ENCODE results near the gene KCNH1. TPM values are rescaled to one million over a fixed set of nuclear protein-coding genes. Genes with fewer than 3 reads are reported as not detected.

The KCNH1 gene
- total RNA-seq, 1 donor from 2014 or later, result not detected

- Histone ChIP-seq H3K4me1 (no peaks in the 10 kb centered on the region), H3K27me3 (ENCODE audit: low read depth) (no peaks in the 10 kb centered on the region), H3K36me3 (no peaks in the 10 kb centered on the region), H3K9me3 (no peaks in the 10 kb centered on the region), H3K27ac (no peak overlapping the region), H3K4me3 (no peak overlapping the region)
- intact Hi-C loops (cut with DNase I), result no loop called here
- TF ChIP-seq CTCF (IDR thresholded peaks at IDR 0.05), result no peak
- no peak for DNase-seq
- ATAC-seq, result no peak
Measured at GRCh38 chr1:210700511-210700910, 433.4 kb downstream of the KCNH1 start.

- Histone ChIP-seq H3K4me1 (no peaks in the 10 kb centered on the region), H3K36me3 (no peaks in the 10 kb centered on the region), H3K9me3 (no peaks in the 10 kb centered on the region), H3K4me3 (no peak overlapping the region), H3K27me3 (ENCODE audit: low read depth) (no peaks in the 10 kb centered on the region), H3K27ac (no peak overlapping the region)
- ATAC-seq (no peak), DNase-seq (no peak)
- TF ChIP-seq CTCF (IDR thresholded peaks at IDR 0.05), result no peak
- intact Hi-C loops (cut with DNase I), result no loop called here
Measured at GRCh38 chr1:210700083-210700482, 433.9 kb downstream of the KCNH1 start.

- ATAC-seq (no peak), DNase-seq (no peak)
- no peaks in the 10 kb centered on the region for H3K4me1 ChIP-seq
- H3K27me3 ChIP-seq (ENCODE audit: low read depth), result no peaks in the 10 kb centered on the region
- H3K27ac ChIP-seq, result no peak overlapping the region
- H3K4me3 ChIP-seq, result no peak overlapping the region
- no peaks in the 10 kb centered on the region for H3K9me3 ChIP-seq
- intact Hi-C loops (cut with DNase I), result no loop called here
- no peaks in the 10 kb centered on the region for H3K36me3 ChIP-seq
- no peak for TF ChIP-seq CTCF (IDR thresholded peaks at IDR 0.05)
Measured at GRCh38 chr1:210698661-210699060, 435.3 kb downstream of the KCNH1 start.

GRCh38 chr1:210697185-210697584 is 436.8 kb downstream of the KCNH1 start:
- intact Hi-C loops (cut with DNase I), result no loop called here
- ATAC-seq (no peak), DNase-seq (no peak)
- H3K4me1 ChIP-seq, result no peaks in the 10 kb centered on the region
- no peak for TF ChIP-seq CTCF (IDR thresholded peaks at IDR 0.05)
- H3K9me3 ChIP-seq, result no peaks in the 10 kb centered on the region
- H3K36me3 ChIP-seq, result no peaks in the 10 kb centered on the region
- no peak overlapping the region for H3K27ac ChIP-seq
- no peaks in the 10 kb centered on the region for H3K27me3 ChIP-seq (ENCODE audit: low read depth)
- no peak overlapping the region for H3K4me3 ChIP-seq

- H3K9me3 ChIP-seq, result no peaks in the 10 kb centered on the region
- no peak for TF ChIP-seq CTCF (IDR thresholded peaks at IDR 0.05)
- intact Hi-C loops (cut with DNase I), result no loop called here
Measured at GRCh38 chr1:210696709-210697108, 437.2 kb downstream of the KCNH1 start.

GRCh38 chr1:210695026-210695425 is 438.9 kb downstream of the KCNH1 start:
- Histone ChIP-seq H3K36me3 (no peaks in the 10 kb centered on the region), H3K4me1 (no peaks in the 10 kb centered on the region), H3K27ac (no peak overlapping the region), H3K9me3 (no peaks in the 10 kb centered on the region), H3K4me3 (no peak overlapping the region), H3K27me3 (ENCODE audit: low read depth) (no peaks in the 10 kb centered on the region)
- DNase-seq, result no peak
- intact Hi-C loops (cut with DNase I), result no loop called here
- ATAC-seq, result no peak
- TF ChIP-seq CTCF (IDR thresholded peaks at IDR 0.05), result no peak

More at GRCh38 chr1:210696709-210697108, 437.2 kb downstream of the KCNH1 start:
- Histone ChIP-seq H3K4me1 (no peaks in the 10 kb centered on the region), H3K4me3 (no peak overlapping the region), H3K27ac (no peak overlapping the region), H3K27me3 (ENCODE audit: low read depth) (no peaks in the 10 kb centered on the region), H3K36me3 (no peaks in the 10 kb centered on the region)
- DNase-seq (no peak), ATAC-seq (no peak)

Measured in lower lobe of right lung (tissue), 2 donors.